Lung (tissue), 12 donors: ENCODE results near the gene MEAF6. TPM values are rescaled to one million over a fixed set of nuclear protein-coding genes. Genes with fewer than 3 reads are reported as not detected.
A peak's percentile ranks its signal among the peaks of the same experiment; 100 is the strongest.

Source experiments
- ATAC-seq: fragments of 200-7000 bp; cut with Tn5 transposase; one replicate; pipeline ENCODE4 v1.9.1; 2020; ENCODE audit warnings: moderate number of reproducible peaks; ENCODE audit not compliant: insufficient read depth, low FRiP score
- DNase-seq, 3 donors: peaks; one replicate each; pipeline ENCODE4 v3.0.0-alpha.2; 2013 to 2017
- H3K27ac ChIP-seq, 2 donors: one replicate each; pipeline ENCODE4 v1.5.1; 2013; ENCODE audit warnings: mild to moderate bottlenecking in 2 of 2, moderate library complexity in 2 of 2, control low read depth in 1 of 2, inconsistent platforms in 1 of 2, low read depth in 1 of 2, low read length in 1 of 2
- H3K27me3 ChIP-seq, 3 donors: one replicate each; pipeline ENCODE4 v1.5.1; 2013; ENCODE audit warnings: low read length in 2 of 3; ENCODE audit not compliant: control insufficient read depth in 3 of 3, insufficient read depth in 3 of 3
- H3K36me3 ChIP-seq, 4 donors: one replicate each; pipeline ENCODE4 v1.5.1; 2013; ENCODE audit warnings: low read length in 4 of 4, mild to moderate bottlenecking in 1 of 4, moderate library complexity in 1 of 4; ENCODE audit not compliant: control insufficient read depth in 4 of 4, insufficient read depth in 4 of 4
- H3K4me1 ChIP-seq, 5 donors: one replicate each; pipeline ENCODE4 v1.5.1; 2013; ENCODE audit warnings: low read length in 5 of 5, mild to moderate bottlenecking in 2 of 5, moderate library complexity in 1 of 5; ENCODE audit not compliant: control insufficient read depth in 5 of 5, insufficient read depth in 5 of 5
- H3K4me3 ChIP-seq: one replicate; pipeline ENCODE4 v1.5.1; 2013; ENCODE audit warnings: mild to moderate bottlenecking, control low read depth, moderate library complexity
- H3K9ac ChIP-seq, 2 donors: one replicate each; pipeline ENCODE4 v1.5.1; 2013; ENCODE audit warnings: low read length in 2 of 2, control low read depth in 1 of 2; ENCODE audit not compliant: insufficient read depth in 1 of 2
- H3K9me3 ChIP-seq, 4 donors: one replicate each; pipeline ENCODE4 v1.5.1; 2013; ENCODE audit warnings: low read length in 3 of 4, mild to moderate bottlenecking in 1 of 4, moderate library complexity in 1 of 4; ENCODE audit not compliant: control insufficient read depth in 4 of 4, insufficient read depth in 3 of 4
- CTCF ChIP-seq: IDR thresholded peaks from 2 replicates; pipeline ENCODE4 v1.5.1; 2012; ENCODE audit warnings: mild to moderate bottlenecking; ENCODE audit errors: control extremely low read depth, extremely low read depth
- WGBS, 2 donors: extraction: QIAGEN DNeasy Blood & Tissue Kit; methylation state at CpG; one replicate each; pipeline ENCODE4 v1.1.7; 2013; 5-methylcytosine and 5-hydroxymethylcytosine counted together
- polyA plus RNA-seq, 2 donors: library from polyadenylated mRNA; stranded (reverse); fragments of 200-250 nt; gene quantifications; one replicate each; pipeline ENCODE4 v1.2.1, GENCODE V29; 2013
- total RNA-seq, 2 donors: library from RNA; depleted of rRNA in 1 of 2; stranded (reverse); fragments of >200 nt in 1 of 2; gene quantifications; one replicate each; pipeline ENCODE4 v1.2.1, GENCODE V29; 2014 to 2021
- donor health status: control.
- donor health status: control.
- donor health status: Bipolar disorder and iron deficiency.
- donor health status: healthy.
- donor health status: DM: yes; HTN: yes; CAD: no.

Gene MEAF6
- total and polyA plus RNA-seq, 4 donors = 36.9 to 68.2 (median 58.8) TPM

GRCh38 chr1:37477198-37477931 is 37.2 kb downstream of the MEAF6 start:
- TF ChIP-seq CTCF = no peak
- H3K9me3 ChIP-seq = no peaks in the 10 kb centered on the region

GRCh38 chr1:37476460-37477197 is 37.9 kb downstream of the MEAF6 start:
- Histone ChIP-seq H3K9me3 (no peaks in the 10 kb centered on the region), H3K4me3 (peak overlapping the region; percentile 70), H3K4me1 (peaks cover 7 to 42% (median 22%) of the 10 kb centered on the region in 5 donors), H3K9ac (no peak overlapping the region), H3K27me3 (no peaks in the 10 kb centered on the region), H3K36me3 (peaks cover 0 to 33% (median 8%) of the 10 kb centered on the region in 4 donors), H3K27ac (peak overlapping the region; percentile 70 to 95)
- ATAC-seq (peak; percentile 4), DNase-seq (no peak)
- TF ChIP-seq CTCF = no peak
- 11 to 14% methylated on average over 5 of the region's 5 CpGs for WGBS, 2 donors

More at GRCh38 chr1:37477198-37477931, 37.2 kb downstream of the MEAF6 start:
- peaks cover 0 to 40% (median 11%) of the 10 kb centered on the region in 4 donors for H3K36me3 ChIP-seq
- DNase-seq = peak in 1 of 3 donors; percentile 44
- H3K4me1 ChIP-seq = peaks cover 7 to 35% (median 22%) of the 10 kb centered on the region in 5 donors
- H3K27ac ChIP-seq = peak overlapping the region; percentile 70 to 95
- ATAC-seq = peak; percentile 5
- no peaks in the 10 kb centered on the region for H3K27me3 ChIP-seq
- no peak overlapping the region for H3K9ac ChIP-seq
- WGBS, 2 donors = 6 to 8% methylated on average over 10 of the region's 10 CpGs
- peak overlapping the region; percentile 70 for H3K4me3 ChIP-seq

- no peak for TF ChIP-seq CTCF
- H3K4me1 ChIP-seq = peaks cover 7 to 47% (median 22%) of the 10 kb centered on the region in 5 donors
- H3K4me3 ChIP-seq = peak overlapping the region; percentile 70
- WGBS, 2 donors = 51 to 64% methylated on average over 9 of the region's 9 CpGs
- ATAC-seq (no peak), DNase-seq (no peak)
- H3K27me3 ChIP-seq = no peaks in the 10 kb centered on the region
- H3K9ac ChIP-seq = no peak overlapping the region
- H3K36me3 ChIP-seq = peaks cover 0 to 27% (median 6%) of the 10 kb centered on the region in 4 donors
- no peaks in the 10 kb centered on the region for H3K9me3 ChIP-seq
- H3K27ac ChIP-seq = peak overlapping the region; percentile 67 to 95
Measured at GRCh38 chr1:37476087-37476452, 38.5 kb downstream of the MEAF6 start.
